Smooth muscle cell (in vitro differentiated cells): ENCODE measurements around the gene HSD17B7. TPM values are rescaled to one million over a fixed set of nuclear protein-coding genes. Genes with fewer than 3 reads are reported as not detected.

Experiments
- polyA plus RNA-seq: library from polyadenylated mRNA; unstranded; fragments of >200 nt; fragmentation: Nextera tagmentation; extraction: Ambion mirVana; gene quantifications from 2 replicates; pipeline ENCODE4 v1.2.1, GENCODE V29; 2016
- small RNA-seq: library from RNA; depleted of rRNA; stranded (forward); fragments of <200 nt; gene quantifications from one replicate; pipeline ENCODE3, GENCODE V24; 2014
- total RNA-seq: library from RNA; depleted of rRNA; stranded (reverse); fragments of >200 nt; gene quantifications from 2 replicates; pipeline ENCODE4 v1.2.3, GENCODE V29; 2014

Gene HSD17B7
- total and polyA plus RNA-seq, 2 experiments from 2014 or later = 12.4 to 18.9 TPM

Small RNAs within 50 kb of the gene (small RNA-seq; reads per million reads assigned to genes)
- not detected for gene RN7SL861P

Other genes starting within 250 kb of the HSD17B7 start
- gene UAP1, start 229.0 kb upstream of the HSD17B7 start, total RNA-seq = 83.8 and 92.4 TPM in 2 replicates
- gene UAP1, start 229.0 kb upstream of the HSD17B7 start, polyA plus RNA-seq = 57.4 and 64.2 TPM in 2 replicates
- gene DDR2, start 158.2 kb upstream of the HSD17B7 start, total RNA-seq = 24.5 and 26.5 TPM in 2 replicates
- 8.1 and 13.3 TPM in 2 replicates for gene DDR2, start 158.2 kb upstream of the HSD17B7 start, polyA plus RNA-seq
- not detected in 2 replicates for gene CCDC190, start 70.5 kb downstream of the HSD17B7 start, total RNA-seq
- 0.27 TPM in 1 of 2 replicates, not detected in the other for gene CCDC190, start 70.5 kb downstream of the HSD17B7 start, polyA plus RNA-seq